GM18870 (cell line): ENCODE measurements around the gene APIP.

Experiments
- ATAC-seq: cut with Tn5 transposase; IDR thresholded peaks from one replicate; pipeline ENCODE4 v1.9.1; 2021; ENCODE audit warnings: moderate library complexity; ENCODE audit not compliant: unreplicated experiment

Gene APIP

DNA sequence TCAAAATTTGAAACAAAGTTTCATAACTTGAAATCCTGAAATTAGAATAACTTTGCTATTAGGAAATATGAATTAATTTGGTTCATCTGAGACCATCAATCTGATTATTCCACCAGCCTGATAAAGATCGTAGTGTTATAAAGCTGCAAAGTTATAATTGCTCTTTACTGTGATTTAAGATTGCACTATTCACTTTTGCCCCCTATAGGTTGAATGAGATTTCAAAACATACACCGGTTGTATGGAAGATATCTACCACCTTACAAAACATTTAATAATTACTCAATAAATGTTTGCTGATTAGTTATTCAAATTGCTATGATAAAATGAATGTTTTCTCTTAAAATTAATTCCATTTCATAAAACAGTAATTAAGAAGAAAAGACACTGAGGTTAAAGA is 26.1 kb downstream of the APIP start:
- no peak for ATAC-seq

DNA sequence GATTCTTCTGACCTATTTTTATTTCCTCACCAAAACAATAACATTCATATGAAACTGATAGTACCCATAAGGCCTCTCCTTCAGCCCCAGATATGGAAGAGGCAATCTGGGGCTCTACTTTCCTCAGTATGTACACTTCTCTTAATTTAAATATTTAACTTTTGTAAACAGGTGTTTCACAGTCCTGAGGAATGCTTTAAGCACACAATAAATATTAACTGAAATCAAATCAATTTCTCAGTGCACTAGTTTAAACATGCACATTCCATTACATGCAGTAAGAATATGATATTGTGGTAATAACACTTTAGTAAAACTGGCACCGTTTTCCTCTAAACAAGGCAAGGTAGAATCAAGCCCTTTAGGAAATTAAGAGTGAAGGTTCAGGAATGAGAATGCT is 28.9 kb downstream of the APIP start:
- ATAC-seq: no peak

DNA sequence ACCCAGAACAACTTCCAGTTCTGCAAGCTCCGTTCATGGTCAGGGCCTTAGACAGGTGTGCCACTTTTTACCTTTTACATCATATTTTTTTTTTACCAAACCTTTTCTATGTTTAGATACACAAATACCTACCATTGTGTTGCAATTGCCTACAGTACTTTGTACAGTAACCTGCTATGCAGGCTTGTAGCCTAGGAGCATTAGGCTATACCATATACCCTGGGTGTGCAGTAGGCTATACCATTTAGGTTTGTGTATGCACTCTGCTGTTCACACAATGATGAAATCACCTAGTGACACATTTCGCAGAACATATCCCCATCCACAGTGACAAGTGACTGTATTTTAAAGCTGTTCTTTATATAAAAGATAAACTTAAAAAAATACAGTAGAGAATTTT is 29.6 kb downstream of the APIP start:
- no peak for ATAC-seq

DNA sequence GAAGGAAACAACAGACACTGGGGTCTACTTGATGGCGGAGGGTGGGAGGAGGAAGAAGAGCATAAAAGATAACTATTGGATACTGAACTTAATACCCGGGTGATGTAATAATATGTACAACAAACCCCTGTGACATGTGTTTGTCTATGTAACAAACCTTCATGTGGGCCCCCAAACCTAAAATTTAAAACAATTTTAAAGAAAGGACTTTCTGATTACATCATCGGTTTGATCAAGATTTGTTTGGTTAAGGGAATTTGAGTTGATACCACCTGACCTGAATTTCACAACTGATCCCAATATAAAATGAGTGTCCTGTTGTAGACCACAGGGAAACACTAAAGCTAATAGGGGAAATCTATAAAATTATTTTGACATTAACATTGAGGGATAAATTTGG is 34.3 kb downstream of the APIP start:
- no peak for ATAC-seq

DNA sequence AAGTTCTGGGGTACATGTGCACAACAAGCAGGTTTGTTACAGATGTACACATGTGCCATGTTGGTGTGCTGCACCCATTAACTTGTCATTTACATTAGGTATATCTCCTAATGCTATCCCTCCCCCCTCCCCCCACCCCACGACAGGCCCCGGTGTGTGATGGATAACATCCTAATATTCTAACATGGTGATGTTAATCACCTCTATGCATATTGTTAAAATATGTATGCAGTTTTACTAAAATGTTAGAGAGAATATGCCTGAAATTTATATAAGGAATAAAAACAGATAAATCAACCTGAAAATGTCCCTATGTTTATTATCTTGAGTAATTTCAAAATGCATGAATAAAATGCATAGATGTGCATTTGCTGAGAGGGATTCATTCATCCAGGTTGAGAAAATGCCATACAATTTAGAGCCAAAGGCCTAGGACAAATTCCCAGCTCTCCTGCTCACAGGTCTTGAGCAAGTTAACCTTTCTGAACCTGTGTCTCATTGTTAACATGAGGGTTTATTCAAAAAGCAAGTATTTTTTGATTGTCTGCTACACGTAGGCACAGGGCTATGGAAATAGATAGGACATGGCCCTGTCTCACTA is 38.7 kb downstream of the APIP start:
- no peak for ATAC-seq

DNA sequence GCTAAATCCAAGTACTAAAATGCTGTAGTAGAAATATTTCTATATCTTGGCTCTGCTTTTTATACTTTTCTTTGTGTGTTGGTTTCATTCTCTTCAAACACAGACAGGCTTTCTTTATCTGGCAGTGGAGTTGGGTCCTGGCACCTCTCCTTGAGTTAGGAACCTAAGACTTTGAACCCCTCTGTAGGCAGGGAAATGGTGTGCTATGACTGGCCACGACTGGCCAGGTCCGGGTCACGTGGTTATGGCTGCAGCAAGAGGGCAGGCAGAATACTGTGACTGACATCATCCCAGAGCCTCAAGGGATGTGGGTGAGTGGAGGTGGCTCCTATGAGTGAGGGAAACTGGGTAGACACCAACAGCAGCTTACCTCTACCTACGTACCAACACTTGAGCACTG is 42.0 kb downstream of the APIP start:
- no peak for ATAC-seq

DNA sequence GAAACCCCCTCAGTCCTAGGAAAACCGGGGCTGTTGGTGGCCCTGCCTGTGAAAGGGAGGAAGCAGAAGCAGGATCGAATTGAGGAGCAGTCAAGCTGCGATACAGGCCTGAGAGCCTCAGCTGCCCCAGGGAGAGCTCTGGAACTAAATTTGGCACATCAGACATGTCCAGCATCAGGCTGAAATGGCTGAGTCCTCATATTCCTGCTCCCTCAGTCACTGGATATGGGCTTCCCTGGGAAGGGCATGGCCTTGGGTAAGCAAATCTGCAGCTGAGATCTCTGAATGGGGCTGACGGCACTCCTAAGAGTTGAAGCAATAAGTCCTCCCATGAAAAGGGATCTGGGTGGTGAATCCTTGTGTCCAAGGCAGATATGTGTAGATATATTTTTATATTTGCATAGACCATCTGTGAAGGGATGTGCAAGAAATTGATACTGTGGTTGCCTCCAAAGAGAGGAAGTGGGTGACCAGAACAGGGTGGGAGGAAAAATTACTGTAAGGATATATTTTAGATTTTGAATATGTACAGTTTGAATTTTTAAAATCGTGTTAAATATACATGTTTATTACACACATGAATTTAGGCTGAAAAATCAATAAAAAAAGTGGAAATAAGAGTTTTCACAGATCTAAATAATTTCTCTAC is 45.5 kb downstream of the APIP start:
- no peak for ATAC-seq

DNA sequence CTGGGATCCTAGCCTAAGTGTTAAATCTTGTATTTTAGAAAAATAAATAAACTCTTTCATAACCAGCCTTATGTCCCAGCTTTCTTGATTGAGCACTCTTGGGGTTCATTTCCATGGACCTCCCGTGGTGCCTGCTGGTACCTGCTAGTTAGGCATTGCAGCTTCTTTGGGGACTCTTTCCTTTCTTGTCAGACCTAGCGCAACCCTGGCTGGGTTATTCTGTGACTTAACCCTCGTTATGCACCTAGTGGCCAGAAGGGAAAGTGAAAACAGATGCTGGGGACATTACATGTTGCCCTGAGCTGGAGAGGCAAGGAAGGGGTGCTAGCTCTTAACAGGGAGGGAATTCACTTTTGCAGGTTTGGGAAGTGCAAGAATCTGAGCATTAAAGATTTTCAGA is 46.8 kb downstream of the APIP start:
- no peak for ATAC-seq

DNA sequence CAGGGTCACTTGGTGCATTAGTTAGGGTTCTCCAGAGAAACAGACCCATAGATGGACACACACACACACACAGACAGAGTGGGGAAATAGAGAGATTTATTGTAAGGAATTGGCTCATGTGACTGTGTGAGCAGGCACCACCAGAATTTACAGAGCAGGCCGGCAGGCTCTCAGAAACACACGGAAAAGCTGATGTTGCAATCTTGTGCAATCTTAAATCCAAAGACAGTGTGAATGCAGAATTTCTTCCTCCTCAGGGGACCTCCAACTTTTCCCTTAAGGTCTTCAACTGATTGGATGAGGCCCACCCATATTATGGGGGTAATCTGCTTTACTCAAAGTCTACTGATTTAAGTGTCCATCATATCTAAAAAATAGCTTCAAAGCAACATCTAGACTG is 49.8 kb downstream of the APIP start:
- ATAC-seq: no peak

DNA sequence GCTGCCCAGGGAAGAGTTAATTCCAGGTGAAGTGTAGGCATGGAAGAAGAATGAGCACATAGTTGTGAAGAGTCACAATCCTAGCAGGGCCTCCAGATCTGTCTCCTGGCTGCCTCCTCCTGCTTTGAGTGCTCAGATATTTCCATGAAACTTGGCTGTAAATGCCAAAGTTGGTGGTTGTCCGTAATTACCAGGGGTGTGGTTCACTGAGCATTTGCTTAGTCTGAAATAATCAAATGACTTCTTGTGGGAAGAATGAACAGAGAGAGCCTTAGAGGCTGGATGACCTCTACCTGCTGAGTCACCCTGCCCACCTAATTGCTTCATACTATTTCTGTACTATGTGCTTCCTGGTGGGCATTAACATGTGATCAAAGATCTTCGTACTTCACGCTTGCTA is 50.9 kb downstream of the APIP start:
- no peak for ATAC-seq

DNA sequence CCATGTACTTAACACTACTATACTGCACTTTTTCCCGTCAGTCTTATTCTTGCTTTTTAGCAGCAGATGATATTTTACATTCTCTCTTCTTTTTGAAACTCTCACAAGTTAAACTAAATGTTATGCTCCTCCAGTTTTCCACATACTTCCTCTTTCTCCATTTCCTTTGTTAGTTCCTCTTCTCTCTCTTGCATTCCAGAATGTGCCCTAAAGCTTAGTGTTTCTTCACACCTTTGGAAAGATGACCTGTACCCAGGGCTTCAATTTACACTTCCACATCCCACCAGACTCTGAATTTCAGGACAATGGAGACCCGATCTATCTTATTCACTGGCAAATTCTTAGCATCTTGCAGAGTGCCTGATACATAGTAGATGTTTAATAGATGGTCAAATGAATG is 51.8 kb downstream of the APIP start:
- ATAC-seq: no peak

DNA sequence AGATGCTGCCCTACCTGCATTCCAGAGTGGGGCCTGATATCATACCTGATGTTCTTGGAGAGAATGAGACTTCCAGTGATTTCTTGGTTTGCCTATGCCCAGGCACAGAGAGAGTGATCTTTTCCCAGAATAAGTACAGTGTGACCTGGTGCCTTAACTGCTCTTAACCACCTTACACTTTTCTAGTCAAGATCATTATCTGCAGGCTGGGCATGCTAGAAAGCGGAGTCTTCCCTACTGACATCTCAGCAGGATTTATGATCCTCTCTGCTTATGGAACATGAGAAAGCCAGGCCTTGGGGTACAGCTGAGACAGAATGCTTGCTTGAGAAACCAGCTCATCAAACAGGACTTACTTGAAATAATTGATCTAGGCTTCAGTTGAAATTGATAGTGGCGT is 53.1 kb downstream of the APIP start:
- no peak for ATAC-seq

DNA sequence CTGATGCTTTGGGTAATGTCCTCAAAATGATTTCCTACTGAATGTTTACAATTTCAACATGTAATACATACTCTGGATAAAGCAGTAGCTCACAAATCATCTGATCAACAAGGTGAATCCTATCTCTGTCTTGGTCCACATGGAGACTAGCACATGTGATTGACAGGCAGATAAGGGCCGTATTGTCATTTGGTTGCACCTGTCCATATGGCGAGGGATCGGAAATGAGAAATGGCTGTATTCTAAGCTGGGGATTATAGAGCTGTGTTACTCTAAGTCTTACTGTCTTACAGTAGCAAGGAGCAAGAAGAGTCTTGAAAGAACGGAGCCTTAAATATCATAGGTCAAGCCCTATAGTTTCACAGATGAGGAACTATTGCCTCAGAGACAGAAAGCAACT is 55.7 kb downstream of the APIP start:
- no peak for ATAC-seq

DNA sequence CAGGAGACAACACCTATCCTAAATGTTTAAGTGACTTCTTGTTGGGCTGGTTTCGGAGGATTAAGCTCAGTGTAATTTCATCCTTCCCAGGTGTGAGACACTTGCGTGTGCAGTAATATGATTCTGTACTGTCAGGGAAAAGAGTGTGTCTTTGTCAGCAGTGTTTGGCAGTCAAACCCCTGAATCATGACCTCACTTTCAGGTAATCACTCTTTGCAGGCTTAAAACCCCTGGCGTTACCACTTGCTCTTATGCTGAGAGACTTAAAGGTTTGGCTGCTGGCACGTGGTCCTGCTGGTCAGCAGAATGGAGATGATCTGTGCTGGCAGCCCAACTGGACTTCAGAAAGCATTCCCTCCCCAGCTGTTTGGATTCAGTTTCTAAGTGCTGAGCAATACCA is 56.1 kb downstream of the APIP start:
- ATAC-seq: no peak

DNA sequence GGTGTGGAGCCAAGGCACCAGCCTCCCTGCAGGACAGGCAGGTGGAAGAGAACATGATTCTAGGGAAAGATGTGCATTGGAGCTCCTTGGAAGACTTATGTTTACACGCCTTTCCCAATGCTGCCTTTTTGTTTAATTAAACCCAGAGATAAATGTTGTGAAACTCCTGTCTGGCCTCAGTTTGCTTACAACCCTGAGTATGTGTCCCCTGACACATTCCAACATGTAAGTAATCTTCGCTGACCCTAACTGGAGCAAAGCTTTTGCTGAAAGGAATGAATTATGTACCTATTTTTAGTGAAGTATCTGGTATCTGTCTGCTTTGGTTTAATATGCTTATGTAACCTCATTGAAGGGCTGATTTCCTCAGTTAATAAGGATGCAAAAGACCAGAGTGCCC is 56.7 kb downstream of the APIP start:
- no peak for ATAC-seq

DNA sequence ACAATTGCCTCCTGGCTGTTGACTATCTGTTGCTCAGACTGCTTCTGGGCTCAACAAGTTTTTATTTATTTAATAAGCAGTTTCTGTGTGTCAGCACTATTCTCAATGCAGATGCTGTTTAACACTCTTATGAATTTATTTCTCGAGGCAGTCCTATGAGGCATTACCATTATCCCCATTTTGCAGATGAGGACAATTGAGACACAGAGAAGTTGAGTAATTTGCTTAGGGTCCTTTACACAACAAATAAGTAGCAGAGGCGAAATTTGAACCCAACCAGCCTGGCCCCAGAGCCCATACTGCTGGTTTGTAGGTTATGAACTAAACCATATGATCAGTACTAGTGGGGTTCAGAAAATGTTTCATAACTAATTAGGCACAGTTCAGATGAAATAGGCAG is 58.7 kb downstream of the APIP start:
- ATAC-seq: no peak

DNA sequence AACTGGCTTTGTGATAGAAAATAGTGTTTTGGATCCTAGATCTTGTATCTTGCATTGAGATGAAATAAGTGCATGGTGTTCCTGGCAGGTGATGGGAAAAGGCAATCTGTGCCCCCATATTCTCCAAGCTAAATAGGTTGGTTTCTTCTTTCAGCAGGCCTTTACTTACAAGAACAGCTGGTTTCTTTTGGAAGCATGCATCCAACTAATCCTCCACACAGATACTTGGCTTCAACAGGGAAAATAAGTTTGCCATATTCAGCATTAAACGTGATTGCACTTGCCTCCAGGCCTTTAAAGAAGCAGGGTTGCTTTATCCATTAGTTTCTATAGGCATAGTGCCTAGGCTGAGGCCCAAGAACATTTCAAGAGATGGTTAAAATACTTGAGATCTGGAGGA is 59.9 kb downstream of the APIP start:
- no peak for ATAC-seq

DNA sequence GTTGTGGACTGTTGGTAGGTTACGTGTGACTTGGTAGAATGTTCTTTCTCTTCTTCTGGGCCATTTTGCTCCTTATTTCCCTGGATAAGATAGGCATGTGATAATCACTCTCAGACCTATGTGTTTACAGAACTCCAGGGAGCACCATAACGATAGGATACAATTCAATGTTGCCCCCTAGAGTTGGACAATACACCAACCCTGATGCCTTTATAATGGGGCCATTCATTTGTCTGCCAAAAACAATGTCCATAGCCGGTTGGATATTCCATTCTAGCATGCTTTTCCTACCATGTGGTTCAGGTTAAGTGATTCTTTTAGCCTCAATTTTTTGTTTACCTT is 60.5 kb downstream of the APIP start:
- no peak for ATAC-seq

DNA sequence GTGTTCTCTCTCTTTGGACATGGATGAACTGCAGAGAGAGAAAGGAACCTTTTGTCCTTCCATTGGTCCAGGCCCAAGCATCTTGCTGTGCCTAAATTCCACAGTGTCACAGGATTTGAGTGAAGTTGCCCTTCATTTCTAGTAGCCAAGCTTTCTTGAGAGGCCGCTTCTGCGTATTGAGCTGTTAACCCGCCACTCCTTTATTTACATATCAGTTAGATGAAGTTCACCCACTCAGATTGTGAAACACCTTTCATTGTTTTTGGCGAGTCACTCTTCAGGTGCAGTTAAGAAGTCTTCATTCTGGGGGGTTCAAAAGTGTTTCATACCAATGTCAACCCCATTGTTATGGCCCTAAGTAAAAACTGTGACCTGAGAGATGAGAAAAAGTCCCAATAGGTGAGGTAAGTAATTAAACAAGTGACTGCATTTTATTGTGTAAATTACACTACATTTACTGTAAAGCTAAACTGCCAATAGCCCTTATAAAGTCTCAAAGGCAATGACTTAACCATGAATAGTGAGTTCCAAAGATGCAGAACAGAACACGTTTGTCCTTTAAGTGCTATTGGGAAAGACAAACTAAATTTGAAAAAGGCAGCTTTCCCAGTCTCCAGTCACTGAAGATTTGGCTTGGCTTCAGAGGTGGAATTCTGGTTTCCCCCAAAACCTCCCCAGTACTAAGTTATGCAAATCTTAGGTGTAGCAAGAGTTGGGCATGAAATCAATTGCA is 61.0 kb downstream of the APIP start:
- no peak for ATAC-seq

DNA sequence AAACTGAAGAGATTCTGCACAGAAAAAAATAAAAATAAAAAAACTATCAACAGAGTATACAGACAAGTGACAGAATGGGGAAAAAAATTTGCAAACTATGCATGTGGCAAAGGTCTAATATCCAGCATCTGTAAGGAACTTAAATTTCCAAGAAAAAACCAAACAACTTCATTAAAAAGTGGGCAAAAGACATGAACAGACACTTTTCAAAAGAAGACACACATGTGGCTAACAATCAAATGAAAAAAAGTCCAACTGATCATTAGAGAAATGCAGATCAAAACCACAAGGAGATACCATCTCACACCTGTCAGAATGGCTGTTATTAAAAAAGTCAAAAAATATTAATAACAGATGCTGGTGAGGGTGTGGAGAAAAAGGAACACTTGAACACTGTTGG is 64.3 kb downstream of the APIP start:
- no peak for ATAC-seq

DNA sequence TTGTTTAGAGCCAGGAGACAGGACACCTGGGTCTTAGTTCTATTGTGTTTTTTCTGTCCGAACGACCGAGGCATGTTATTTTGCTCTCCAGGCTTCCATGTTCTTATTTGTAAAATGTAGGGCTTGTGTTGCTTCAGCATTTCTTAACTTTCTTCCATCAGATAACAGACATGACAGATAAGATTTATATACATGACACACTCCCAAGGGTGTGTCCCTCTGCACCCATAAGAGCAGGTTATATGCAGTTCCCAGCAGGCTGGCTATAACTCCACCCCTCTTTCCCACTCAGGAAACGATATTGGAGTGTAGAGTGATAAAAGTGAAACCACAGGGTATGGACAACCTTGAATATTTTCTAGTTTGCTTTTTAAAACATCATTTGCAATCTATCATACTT is 65.8 kb downstream of the APIP start:
- ATAC-seq: no peak

DNA sequence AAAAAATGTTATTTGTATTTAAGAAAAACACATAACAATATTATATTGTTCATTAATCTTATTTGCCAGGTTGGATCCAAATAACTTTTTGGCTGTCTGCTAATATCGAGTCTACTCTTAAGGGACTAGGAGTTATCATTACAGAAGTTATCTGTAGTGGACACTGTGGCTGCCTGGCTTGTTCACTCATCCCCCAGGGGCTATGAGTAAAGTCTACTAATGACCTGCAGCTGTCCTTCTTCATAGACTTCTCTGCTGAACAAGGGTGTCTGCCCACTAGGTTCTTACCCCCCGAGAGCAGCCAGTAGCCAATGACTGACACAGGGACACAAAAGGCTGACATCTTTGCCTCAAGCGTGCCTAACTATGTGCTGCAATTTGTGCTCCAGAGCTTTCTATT is 69.7 kb downstream of the APIP start:
- ATAC-seq: no peak
